Heart left ventricle (tissue), 16 donors: ENCODE data around the gene PDAP1. TPM values are rescaled to one million over a fixed set of nuclear protein-coding genes. Genes with fewer than 3 reads are reported as not detected.

Experiments used
- ATAC-seq, 4 donors: fragments of 200-7000 bp; cut with Tn5 transposase; one replicate each; pipeline ENCODE4 v1.9.1; 2020 to 2022; ENCODE audit warnings: moderate library complexity in 4 of 4, mild to moderate bottlenecking in 3 of 4, moderate number of reproducible peaks in 1 of 4
- DNase-seq, 5 donors: peaks; one replicate each; pipeline ENCODE4 v3.0.0-alpha.2; 2020
- H3K27ac ChIP-seq, 12 donors: fragments of 200-600 bp; sonication (generic) in 4 of 12; one replicate each; pipeline versions ENCODE4 v1.5.0 to v1.8.0; 2016 to 2022; ENCODE audit warnings: mild to moderate bottlenecking in 2 of 12
- H3K27me3 ChIP-seq, 9 donors: fragments of 200-600 bp; sonication (generic) in 2 of 9; one replicate each; pipeline versions ENCODE4 v1.5.1 to v1.8.0; 2016 to 2022; ENCODE audit warnings: mild to moderate bottlenecking in 3 of 9
- H3K36me3 ChIP-seq, 9 donors: fragments of 200-600 bp; sonication (generic) in 2 of 9; one replicate each; pipeline versions ENCODE4 v1.5.0 to v1.8.0; 2018 to 2022; ENCODE audit warnings: mild to moderate bottlenecking in 2 of 9
- H3K4me1 ChIP-seq, 12 donors: fragments of 200-600 bp; sonication (generic) in 4 of 12; one replicate each; pipeline versions ENCODE4 v1.5.0 to v1.8.0; 2016 to 2022; ENCODE audit warnings: mild to moderate bottlenecking in 3 of 12
- H3K4me3 ChIP-seq, 12 donors: fragments of 200-600 bp; sonication (generic) in 4 of 12; one replicate each; pipeline versions ENCODE4 v1.5.0 to v1.8.0; 2017 to 2022; ENCODE audit warnings: mild to moderate bottlenecking in 9 of 12, moderate library complexity in 4 of 12
- H3K9me3 ChIP-seq, 12 donors: fragments of 200-600 bp; sonication (generic) in 4 of 12; one replicate each; pipeline versions ENCODE4 v1.5.0 to v1.8.0; 2016 to 2022; ENCODE audit warnings: mild to moderate bottlenecking in 1 of 12
- POLR2A ChIP-seq, 2 donors: fragments of 450-650 bp; IDR thresholded peaks; one replicate each; pipeline ENCODE4 v1.6.1; 2017; ENCODE audit warnings: antibody characterized with exemption in 2 of 2, mild to moderate bottlenecking in 2 of 2, moderate library complexity in 2 of 2
- WGBS, 4 donors: extraction: QIAGEN DNeasy Blood & Tissue Kit in 2 of 4; methylation state at CpG; one replicate each; pipeline versions ENCODE4 v1.1.5 to v1.1.7; 2013 to 2018; 5-methylcytosine and 5-hydroxymethylcytosine counted together
- intact Hi-C, 10 donors: fragments of 100-400 bp; cut with DNase I; formaldehyde crosslinking; loops; one replicate each; pipeline versions ENCODE4 v1.11.1 to v1.14.2; 2022
- polyA plus RNA-seq, 2 donors: library from polyadenylated mRNA; stranded (reverse); fragments of 200-250 nt; gene quantifications; one replicate each; pipeline ENCODE4 v1.2.3, GENCODE V29; 2013
- total RNA-seq, 9 donors: library from RNA; depleted of rRNA in 2 of 9; stranded (reverse); fragments of >200 nt in 2 of 9; fragmentation: NEBNext Ultra II Directional in 3 of 9; extraction: Animal tissue kit (Norgen Biotek cat#: 25700) in 3 of 9; gene quantifications; one replicate each; pipeline versions ENCODE4 v1.1.0 to v1.2.4, GENCODE V29; 2016 to 2023
- TF ChIP-seq, protein P1 (sequence below), 12 donors: fragments of 200-600 bp; sonication (generic) in 4 of 12; IDR thresholded peaks; one replicate each; pipeline versions ENCODE4 v1.5.0 to v1.8.0; 2018 to 2022; ENCODE audit warnings: antibody characterized with exemption in 12 of 12, mild to moderate bottlenecking in 5 of 12
- donor health status: ischemic (EF 13 %, LVEDD 7.1; RV severe dilation, severe dysfunction).
- donor health status: healthy with polysubstance abuse.
- donor health status: DM: no; HTN: yes; CAD: no.
- donor health status: DM: no; HTN: no; CAD: no.
- donor health status: ischemic (EF 25% LVEDD 6.9; RV normal size, moderate dysfunction).
- donor health status: ischemic (EF 25% LVEDD 5.7; RV mildly dilated, moderate dysfunction).
- donor health status: healthy.
- donor health status: DM: yes; HTN: yes; CAD: no.
- donor health status: ischemic (EF 35%, LVEDD 5.7; RV mildly dilated, moderate dysfunction).
- donor health status: nonischemic (EF 11% LVEDD 7.7; RV severe dilation, severe dysfunction).
- donor health status: DM: yes; HTN: yes; CAD: no.
- donor health status: PGD.
- donor health status: ischemic (EF 29% LVEDD 5.4; RV normal size, mild dysfunction).
- donor health status: nonischemic (EF 23%, LVEDD 6.1; RV moderate dilation, normal function).

The PDAP1 gene
- total and polyA plus RNA-seq, 11 donors = 88.7 to 309 (median 102) TPM

DNA sequence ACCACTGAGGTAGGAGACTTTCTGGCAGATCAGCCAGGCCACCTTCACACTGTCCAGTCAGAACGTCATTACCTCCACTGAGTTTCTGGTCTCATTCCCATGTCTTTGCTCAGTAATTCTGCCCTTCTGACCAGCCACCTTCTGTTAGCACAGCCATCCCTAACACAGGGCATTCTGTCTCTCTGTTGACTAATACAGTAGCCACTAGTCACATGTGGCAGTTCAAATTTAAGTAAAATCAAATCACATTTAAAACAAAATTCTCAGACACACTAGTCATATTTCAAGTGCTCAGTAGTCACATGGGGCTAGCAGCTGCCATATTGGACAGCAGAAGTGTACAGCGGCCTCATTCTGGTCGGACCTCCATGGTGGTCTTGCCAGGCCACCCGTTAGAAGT is 37.7 kb upstream of the PDAP1 start:
- H3K4me3 ChIP-seq = no peak overlapping the region

GRCh38 chr7:99440195-99440594 is 31.8 kb upstream of the PDAP1 start:
- peaks cover 0 to 30% (median 18%) of the 10 kb centered on the region in 9 donors for H3K36me3 ChIP-seq
- TF ChIP-seq, protein P1, sequence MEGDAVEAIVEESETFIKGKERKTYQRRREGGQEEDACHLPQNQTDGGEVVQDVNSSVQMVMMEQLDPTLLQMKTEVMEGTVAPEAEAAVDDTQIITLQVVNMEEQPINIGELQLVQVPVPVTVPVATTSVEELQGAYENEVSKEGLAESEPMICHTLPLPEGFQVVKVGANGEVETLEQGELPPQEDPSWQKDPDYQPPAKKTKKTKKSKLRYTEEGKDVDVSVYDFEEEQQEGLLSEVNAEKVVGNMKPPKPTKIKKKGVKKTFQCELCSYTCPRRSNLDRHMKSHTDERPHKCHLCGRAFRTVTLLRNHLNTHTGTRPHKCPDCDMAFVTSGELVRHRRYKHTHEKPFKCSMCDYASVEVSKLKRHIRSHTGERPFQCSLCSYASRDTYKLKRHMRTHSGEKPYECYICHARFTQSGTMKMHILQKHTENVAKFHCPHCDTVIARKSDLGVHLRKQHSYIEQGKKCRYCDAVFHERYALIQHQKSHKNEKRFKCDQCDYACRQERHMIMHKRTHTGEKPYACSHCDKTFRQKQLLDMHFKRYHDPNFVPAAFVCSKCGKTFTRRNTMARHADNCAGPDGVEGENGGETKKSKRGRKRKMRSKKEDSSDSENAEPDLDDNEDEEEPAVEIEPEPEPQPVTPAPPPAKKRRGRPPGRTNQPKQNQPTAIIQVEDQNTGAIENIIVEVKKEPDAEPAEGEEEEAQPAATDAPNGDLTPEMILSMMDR (IDR thresholded peaks at IDR 0.05) = no peak
- TF ChIP-seq POLR2A (IDR thresholded peaks at IDR 0.05) = no peak
- no peaks in the 10 kb centered on the region for H3K27me3 ChIP-seq
- DNase-seq (no peak), ATAC-seq (no peak)
- peaks cover 0 to 45% (median 30%) of the 10 kb centered on the region in 12 donors for H3K4me1 ChIP-seq
- H3K9me3 ChIP-seq = no peaks in the 10 kb centered on the region
- 75 to 82% (median 79%) methylated on average over 9 of the region's 9 CpGs for WGBS, 4 donors
- no peak overlapping the region for H3K27ac ChIP-seq
- intact Hi-C loops = loop anchor here in 1 of 10 donors (2.0 kb wide), 1 partner anchor 25 kb away; no protein-coding TSS in a partner anchor
- peak overlapping the region in 10 of 12 donors; percentile 72 to 100 (median 98) for H3K4me3 ChIP-seq

More for the DNA sequence above, 37.7 kb upstream of the PDAP1 start:
- Histone ChIP-seq H3K36me3 (peaks cover 0 to 86% (median 74%) of the 10 kb centered on the region in 9 donors), H3K27ac (no peak overlapping the region), H3K27me3 (no peaks in the 10 kb centered on the region), H3K4me1 (peaks cover 0 to 18% (median 8%) of the 10 kb centered on the region in 12 donors), H3K9me3 (no peaks in the 10 kb centered on the region)
- TF ChIP-seq, protein P1 (IDR thresholded peaks at IDR 0.05) = no peak
- no peak for TF ChIP-seq POLR2A (IDR thresholded peaks at IDR 0.05)
- intact Hi-C loops = no loop called here
- ATAC-seq (no peak), DNase-seq (no peak)
- WGBS, 4 donors = 88 to 91% (median 89%) methylated on average over 4 of the region's 4 CpGs

DNA sequence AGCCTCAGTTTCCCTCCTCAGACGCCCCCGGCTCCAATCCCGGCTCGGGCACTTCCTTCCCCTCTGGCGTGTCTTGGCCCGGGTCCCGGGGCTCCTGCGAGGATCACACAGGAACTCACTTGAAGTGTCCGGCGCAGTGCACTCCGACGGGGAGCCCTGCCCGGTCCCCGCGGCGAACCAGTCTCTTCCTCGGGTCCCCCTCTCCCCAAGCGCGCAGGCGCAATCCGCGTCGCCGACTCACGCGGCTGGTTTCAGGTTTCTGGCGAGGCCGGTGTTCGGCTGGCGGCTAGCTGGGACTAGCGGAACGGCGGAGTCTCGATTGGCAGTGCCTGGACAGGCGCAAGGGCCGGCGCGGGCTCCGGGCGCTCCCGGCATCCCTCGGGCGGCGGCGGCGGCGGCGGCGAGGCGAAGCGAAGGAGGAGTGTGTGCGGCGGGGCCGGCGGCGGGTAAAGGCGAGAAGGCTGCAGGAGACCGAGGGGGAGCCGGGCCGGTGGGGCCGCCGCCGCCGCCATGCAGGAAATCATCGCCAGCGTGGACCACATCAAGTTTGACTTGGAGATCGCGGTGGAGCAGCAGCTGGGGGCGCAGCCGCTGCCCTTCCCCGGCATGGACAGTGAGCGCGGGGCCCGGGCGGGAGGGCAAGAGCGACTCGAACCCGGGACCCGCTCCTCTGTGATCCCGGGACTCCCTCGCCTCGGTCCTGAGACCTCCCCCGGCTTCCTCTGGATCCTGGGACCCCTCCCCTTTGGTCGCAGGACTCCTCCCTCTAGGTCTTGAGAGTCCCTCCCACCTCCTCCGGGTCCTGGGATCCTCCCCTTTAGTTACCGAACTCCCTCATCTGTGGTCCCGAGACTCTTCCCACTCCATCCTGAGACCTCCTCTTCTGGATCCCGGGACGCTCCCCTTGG is 30.4 kb upstream of the PDAP1 start, which contains the start of the genes CPSF4 and PTCD1:
Gene CPSF4, plus strand, starts transcription at position 371 of the 908 bp plus-strand sequence. Its CDS starts 140 bp downstream, at position 511.
Gene PTCD1, minus strand, starts transcription at position 226 of the 908 bp plus-strand sequence. CDS start 3,556 bp downstream, outside the sequence.
- Histone ChIP-seq H3K36me3 (peaks cover 0 to 30% (median 19%) of the 10 kb centered on the region in 9 donors), H3K4me3 (peak within 1 kb of the TSS; percentile 72 to 100 (median 97)), H3K9me3 (no peaks in the 10 kb centered on the region), H3K27me3 (no peaks in the 10 kb centered on the region), H3K27ac (peak within 1 kb of the TSS in 11 of 12 donors; percentile 79 to 93 (median 89)), H3K4me1 (peaks cover 0 to 45% (median 30%) of the 10 kb centered on the region in 12 donors)
- 0 to 1% (median 1%) methylated on average over 60 to 89 of the region's 89 CpGs for WGBS, 4 donors
- peak; percentile 89 to 97 (median 96) for ATAC-seq
- TF ChIP-seq, protein P1 (IDR thresholded peaks at IDR 0.05) = no peak
- TF ChIP-seq POLR2A (IDR thresholded peaks at IDR 0.05) = peak in 1 of 2 donors; percentile 59
- intact Hi-C loops = loop anchor here in 1 of 10 donors (10.0 kb wide), 1 partner anchor 116 kb away; the partner anchor contains the start of genes FAM200A and ZNF655
- peak; percentile 95 to 98 (median 97) for DNase-seq
